ENCODE data around the gene RMRP.

Gene RMRP

DNA sequence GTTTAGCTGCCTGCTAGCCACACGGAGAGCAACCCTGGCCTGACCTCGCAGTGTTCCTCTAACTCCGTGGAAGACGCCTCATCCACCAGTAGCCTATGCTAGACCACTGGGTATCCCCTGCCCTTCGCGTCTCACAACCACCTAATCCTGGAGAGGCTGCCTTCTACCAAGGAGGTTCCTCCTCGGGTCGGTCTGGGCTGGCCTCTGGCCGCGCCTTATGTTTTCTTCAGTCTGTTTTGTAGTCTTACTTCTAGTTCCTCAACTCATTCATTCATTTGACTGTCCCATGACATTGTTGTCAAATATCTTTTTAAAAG, 33.5 kb upstream of the RMRP start:
- Histone ChIP-seq H3K36me3 (ENCODE audit: low read length) (no peaks in the 10 kb centered on the region), H3K9ac (ENCODE audit: low read length) (no peak overlapping the region), H3K9me3 (ENCODE audit: insufficient read depth, low read length) (no peaks in the 10 kb centered on the region), H3K4me3 (ENCODE audit: insufficient read depth, low read length, poor library complexity, severe bottlenecking) (no peak overlapping the region), H4K20me1 (ENCODE audit: low read depth, low read length) (no peaks in the 10 kb centered on the region), H2AFZ (ENCODE audit: low read depth, low read length, severe bottlenecking) (no peak overlapping the region), H3K27me3 (ENCODE audit: low read length) (no peaks in the 10 kb centered on the region), H3K9me2 (replicated peaks; ENCODE audit: insufficient read depth, low read length) (no peaks in the 10 kb centered on the region), H3K27ac (ENCODE audit: low read depth, low read length) (no peak overlapping the region), H3K4me2 (ENCODE audit: low read depth, low read length, poor library complexity, severe bottlenecking) (no peak overlapping the region), H3K79me2 (ENCODE audit: insufficient read depth, low read length) (no peaks in the 10 kb centered on the region), H3F3A (ENCODE audit: insufficient read depth) (no peaks in the 10 kb centered on the region)
- TF ChIP-seq, protein P1, sequence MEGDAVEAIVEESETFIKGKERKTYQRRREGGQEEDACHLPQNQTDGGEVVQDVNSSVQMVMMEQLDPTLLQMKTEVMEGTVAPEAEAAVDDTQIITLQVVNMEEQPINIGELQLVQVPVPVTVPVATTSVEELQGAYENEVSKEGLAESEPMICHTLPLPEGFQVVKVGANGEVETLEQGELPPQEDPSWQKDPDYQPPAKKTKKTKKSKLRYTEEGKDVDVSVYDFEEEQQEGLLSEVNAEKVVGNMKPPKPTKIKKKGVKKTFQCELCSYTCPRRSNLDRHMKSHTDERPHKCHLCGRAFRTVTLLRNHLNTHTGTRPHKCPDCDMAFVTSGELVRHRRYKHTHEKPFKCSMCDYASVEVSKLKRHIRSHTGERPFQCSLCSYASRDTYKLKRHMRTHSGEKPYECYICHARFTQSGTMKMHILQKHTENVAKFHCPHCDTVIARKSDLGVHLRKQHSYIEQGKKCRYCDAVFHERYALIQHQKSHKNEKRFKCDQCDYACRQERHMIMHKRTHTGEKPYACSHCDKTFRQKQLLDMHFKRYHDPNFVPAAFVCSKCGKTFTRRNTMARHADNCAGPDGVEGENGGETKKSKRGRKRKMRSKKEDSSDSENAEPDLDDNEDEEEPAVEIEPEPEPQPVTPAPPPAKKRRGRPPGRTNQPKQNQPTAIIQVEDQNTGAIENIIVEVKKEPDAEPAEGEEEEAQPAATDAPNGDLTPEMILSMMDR (IDR thresholded peaks at IDR 0.05; ENCODE audit: insufficient read depth, low read length, poor library complexity, severe bottlenecking), result no peak
- no peak for TF ChIP-seq EZH2phosphoT487 (conservative IDR thresholded peaks at IDR 0.05; ENCODE audit: low read length)

DNA sequence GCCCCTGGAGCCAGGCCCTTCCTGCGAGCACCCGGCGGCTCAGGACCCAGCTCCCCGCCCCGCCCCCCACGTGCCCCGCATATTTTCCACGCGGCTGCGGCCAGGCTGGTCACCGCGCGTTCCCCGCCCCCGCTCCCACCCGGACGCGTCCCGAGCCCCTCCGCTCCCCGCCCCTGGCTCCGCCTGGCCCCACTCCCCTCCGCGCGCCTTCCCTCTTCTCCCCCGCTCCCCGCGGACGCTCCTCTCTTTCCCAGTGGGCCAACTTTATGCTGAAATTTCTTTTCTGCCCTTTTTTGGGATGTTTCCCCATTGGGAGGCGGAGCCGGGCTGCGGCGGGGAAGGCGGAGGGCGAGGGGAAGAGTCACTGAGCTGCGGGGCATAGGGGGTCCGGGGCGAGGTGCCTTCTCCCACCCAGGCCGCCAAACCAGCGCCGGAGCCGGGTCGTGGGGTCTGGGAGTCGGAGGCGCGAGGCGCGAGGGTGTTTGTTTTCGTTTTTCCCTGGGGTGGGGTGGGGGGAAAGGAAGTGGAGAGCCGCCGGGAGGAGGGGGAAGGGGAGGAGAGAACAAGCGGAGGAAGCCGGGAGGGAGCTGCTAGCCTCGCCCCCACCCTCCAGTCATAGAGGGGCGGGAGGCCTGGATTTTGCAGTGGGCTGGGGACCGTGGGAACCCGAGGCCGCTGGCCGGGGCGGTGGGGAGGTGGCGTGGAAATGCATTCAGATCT, 33.0 kb upstream of the RMRP start:
- Histone ChIP-seq H3K27ac (ENCODE audit: low read depth, low read length) (no peak overlapping the region), H3F3A (ENCODE audit: insufficient read depth) (no peaks in the 10 kb centered on the region), H3K4me2 (ENCODE audit: low read depth, low read length, poor library complexity, severe bottlenecking) (peak overlapping the region; percentile 38), H3K9me3 (ENCODE audit: insufficient read depth, low read length) (no peaks in the 10 kb centered on the region), H3K4me3 (ENCODE audit: insufficient read depth, low read length, poor library complexity, severe bottlenecking) (peak overlapping the region; percentile 16), H3K9ac (ENCODE audit: low read length) (peak overlapping the region; percentile 18; the same call in 1 of the 2 replicates), H3K9me2 (replicated peaks; ENCODE audit: insufficient read depth, low read length) (no peaks in the 10 kb centered on the region), H3K27me3 (ENCODE audit: low read length) (no peaks in the 10 kb centered on the region), H3K36me3 (ENCODE audit: low read length) (no peaks in the 10 kb centered on the region), H4K20me1 (ENCODE audit: low read depth, low read length) (no peaks in the 10 kb centered on the region), H2AFZ (ENCODE audit: low read depth, low read length, severe bottlenecking) (peak overlapping the region; percentile 60), H3K79me2 (ENCODE audit: insufficient read depth, low read length) (no peaks in the 10 kb centered on the region)
- TF ChIP-seq EZH2phosphoT487 (conservative IDR thresholded peaks at IDR 0.05; ENCODE audit: low read length), result no peak
- TF ChIP-seq, protein P1 (IDR thresholded peaks at IDR 0.05; ENCODE audit: insufficient read depth, low read length, poor library complexity, severe bottlenecking), result no peak

DNA sequence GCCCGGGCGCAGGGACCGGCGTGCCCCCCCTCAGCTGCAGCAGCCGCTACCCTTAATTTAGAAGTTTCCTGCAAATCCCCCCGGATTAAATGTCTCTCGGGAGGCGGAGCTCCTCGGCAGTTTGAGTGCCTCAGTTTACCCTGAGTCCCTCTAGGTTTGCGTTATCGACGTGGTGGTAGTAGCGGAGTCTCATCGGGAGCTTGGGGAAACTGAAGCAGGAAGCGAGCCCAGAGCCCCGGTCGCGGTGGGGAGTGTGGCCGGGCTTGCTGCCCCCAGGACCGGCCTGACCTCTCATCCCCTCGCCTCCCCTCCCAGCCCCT, 32.4 kb upstream of the RMRP start:
- no peaks in the 10 kb centered on the region for H3K79me2 ChIP-seq (ENCODE audit: insufficient read depth, low read length)
- H3K27ac ChIP-seq (ENCODE audit: low read depth, low read length), result no peak overlapping the region
- H4K20me1 ChIP-seq (ENCODE audit: low read depth, low read length), result no peaks in the 10 kb centered on the region
- H3K4me3 ChIP-seq (ENCODE audit: insufficient read depth, low read length, poor library complexity, severe bottlenecking), result peak overlapping the region; percentile 16
- no peaks in the 10 kb centered on the region for H3K9me2 ChIP-seq (replicated peaks; ENCODE audit: insufficient read depth, low read length)
- H3F3A ChIP-seq (ENCODE audit: insufficient read depth), result no peaks in the 10 kb centered on the region
- H3K9me3 ChIP-seq (ENCODE audit: insufficient read depth, low read length), result no peaks in the 10 kb centered on the region
- H3K4me2 ChIP-seq (ENCODE audit: low read depth, low read length, poor library complexity, severe bottlenecking), result peak overlapping the region; percentile 38
- no peak for TF ChIP-seq EZH2phosphoT487 (conservative IDR thresholded peaks at IDR 0.05; ENCODE audit: low read length)
- TF ChIP-seq, protein P1 (IDR thresholded peaks at IDR 0.05; ENCODE audit: insufficient read depth, low read length, poor library complexity, severe bottlenecking), result no peak
- peak overlapping the region; percentile 18; the same call in 1 of the 2 replicates for H3K9ac ChIP-seq (ENCODE audit: low read length)
- no peaks in the 10 kb centered on the region for H3K27me3 ChIP-seq (ENCODE audit: low read length)
- no peaks in the 10 kb centered on the region for H3K36me3 ChIP-seq (ENCODE audit: low read length)
- no peak overlapping the region for H2AFZ ChIP-seq (ENCODE audit: low read depth, low read length, severe bottlenecking)

All from SU-DHL-6 (cell line).